OCI-LY7 (cell line): ENCODE measurements around the gene OR3A2. TPM values are rescaled to one million over a fixed set of nuclear protein-coding genes. Genes with fewer than 3 reads are reported as not detected.
"Not testable (repeated sequence)": the region's sequence is repeated elsewhere in the genome, so short reads cannot be mapped to it uniquely, and the experiment has no call there.

ENCODE experiments used
- Bru-seq: library from RNA; stranded (reverse); fragments of 400-500 nt; gene quantifications from one replicate; lab custom pipeline; 2021; lab: Mats Ljungman, UMichigan
- BruChase-seq, 2 experiments: library from RNA; stranded (reverse); fragments of 400-500 nt; gene quantifications; one replicate each; lab custom pipeline; 2021; lab: Mats Ljungman, UMichigan
- BruUV-seq: library from RNA; stranded (reverse); fragments of 400-500 nt; replicated peaks from 2 replicates; lab custom pipeline; 2021; lab: Mats Ljungman, UMichigan
- CTCF ChIA-PET: fragments of 300-600 bp; sonication (Branson Sonifier 250); formaldehyde crosslinking; loops from one replicate; lab custom pipeline; 2022; ENCODE audit warnings: antibody characterized with exemption; ENCODE audit not compliant: unreplicated experiment; lab: Charles Lee
- POLR2A ChIA-PET: fragments of 300-600 bp; sonication (Branson Sonifier 250); formaldehyde crosslinking; loops from one replicate; lab custom pipeline; 2022; ENCODE audit warnings: antibody characterized with exemption; lab: Charles Lee
- DNase-seq: peaks from one replicate; pipeline ENCODE4 v3.0.0-alpha.2; 2015; ENCODE audit warnings: low spot score
- H2AFZ ChIP-seq: fragments of 200-600 bp; sonication (generic), shearing (Covaris generic); 2 replicates; pipeline ENCODE4 v1.6.1; 2014; ENCODE audit warnings: mild to moderate bottlenecking, antibody characterized with exemption, low read length, moderate library complexity
- H3K27ac ChIP-seq: fragments of 200-600 bp; sonication (generic); 2 replicates; pipeline ENCODE4 v1.5.1; 2014; ENCODE audit warnings: mixed run types, low read depth, mild to moderate bottlenecking, moderate library complexity, low read length, inconsistent platforms; ENCODE audit not compliant: poor library complexity, severe bottlenecking
- H3K36me3 ChIP-seq: fragments of 200-600 bp; sonication (generic); 2 replicates; pipeline ENCODE4 v1.6.1; 2014; ENCODE audit warnings: mild to moderate bottlenecking, antibody characterized with exemption, low read length, moderate library complexity, mixed read lengths; ENCODE audit not compliant: insufficient read depth
- H3K4me1 ChIP-seq: fragments of 200-600 bp; sonication (generic); 2 replicates; pipeline ENCODE4 v1.5.1; 2014; ENCODE audit warnings: mild to moderate bottlenecking, low read length; ENCODE audit not compliant: insufficient read depth, poor library complexity, severe bottlenecking
- H3K4me2 ChIP-seq: fragments of 200-600 bp; sonication (generic); 2 replicates; pipeline ENCODE4 v1.6.1; 2014; ENCODE audit warnings: mild to moderate bottlenecking, low read length
- H3K4me3 ChIP-seq: fragments of 200-600 bp; sonication (generic); 2 replicates; pipeline ENCODE4 v1.5.1; 2014; ENCODE audit warnings: mild to moderate bottlenecking, low read depth, low read length; ENCODE audit not compliant: poor library complexity, severe bottlenecking
- H3K79me2 ChIP-seq: fragments of 200-600 bp; sonication (generic); 2 replicates; pipeline ENCODE4 v1.6.1; 2016; ENCODE audit warnings: low read depth, mild to moderate bottlenecking, low read length, moderate library complexity, mixed read lengths; ENCODE audit not compliant: insufficient read depth
- H3K9me2 ChIP-seq: fragments of 200-600 bp; sonication (generic); 2 replicates; pipeline ENCODE4 v1.6.1; 2016; ENCODE audit warnings: mild to moderate bottlenecking, low read length, mixed read lengths; ENCODE audit not compliant: insufficient read depth
- H3K9me3 ChIP-seq: fragments of 200-600 bp; sonication (generic); 2 replicates; pipeline ENCODE4 v1.6.1; 2014; ENCODE audit warnings: mild to moderate bottlenecking, mixed run types, low read length, mixed read lengths
- H4K20me1 ChIP-seq: fragments of 200-600 bp; sonication (generic); 2 replicates; pipeline ENCODE4 v1.6.1; 2014; ENCODE audit warnings: mild to moderate bottlenecking, antibody characterized with exemption, low read length, moderate library complexity, mixed read lengths; ENCODE audit not compliant: insufficient read depth
- EZH2phosphoT487 ChIP-seq: fragments of 200-600 bp; sonication (generic); IDR thresholded peaks from 2 replicates; pipeline ENCODE4 v1.6.1; 2018; ENCODE audit warnings: low read depth, borderline replicate concordance, mild to moderate bottlenecking, mixed run types, antibody characterized with exemption, low read length, moderate library complexity, mixed read lengths
- intact Hi-C: fragments of 100-400 bp; cut with micrococcal nuclease; formaldehyde crosslinking; loops from one replicate; pipeline ENCODE4 v1.10.0; 2022; ENCODE audit not compliant: unreplicated experiment
- long read RNA-seq: library from polyadenylated mRNA; stranded (forward); transcript quantifications from one replicate; pipeline ENCODE4 v2.0.0, GENCODE V29; 2022
- total RNA-seq, 2 experiments: library from RNA; depleted of rRNA in 1 of 2; stranded (reverse); fragments of >200 nt in 1 of 2; shearing (Covaris generic) in 1 of 2; gene quantifications; 2 replicates each; pipeline ENCODE4 v1.2.3, GENCODE V29; 2014 to 2022
- TF ChIP-seq, protein P1 (sequence below): fragments of 200-600 bp; sonication (generic); conservative IDR thresholded peaks from 2 replicates; pipeline ENCODE4 v1.5.1; 2014; ENCODE audit warnings: mild to moderate bottlenecking, antibody characterized with exemption, low read length, moderate library complexity, mixed read lengths

The OR3A2 gene
- total RNA-seq (2014; rRNA removed; shearing (Covaris generic)) (not detected in 2 replicates), total RNA-seq (2022) (not detected in 2 replicates), Bru-seq, nascent RNA (percentile 8 among the genes with signal in this experiment), BruChase-seq, experiment 1, labeled RNA remaining after a 6-hour chase (not detected), BruChase-seq, experiment 2, labeled RNA remaining after a 2-hour chase (not detected)
- long read RNA-seq: 0 reads

DNA sequence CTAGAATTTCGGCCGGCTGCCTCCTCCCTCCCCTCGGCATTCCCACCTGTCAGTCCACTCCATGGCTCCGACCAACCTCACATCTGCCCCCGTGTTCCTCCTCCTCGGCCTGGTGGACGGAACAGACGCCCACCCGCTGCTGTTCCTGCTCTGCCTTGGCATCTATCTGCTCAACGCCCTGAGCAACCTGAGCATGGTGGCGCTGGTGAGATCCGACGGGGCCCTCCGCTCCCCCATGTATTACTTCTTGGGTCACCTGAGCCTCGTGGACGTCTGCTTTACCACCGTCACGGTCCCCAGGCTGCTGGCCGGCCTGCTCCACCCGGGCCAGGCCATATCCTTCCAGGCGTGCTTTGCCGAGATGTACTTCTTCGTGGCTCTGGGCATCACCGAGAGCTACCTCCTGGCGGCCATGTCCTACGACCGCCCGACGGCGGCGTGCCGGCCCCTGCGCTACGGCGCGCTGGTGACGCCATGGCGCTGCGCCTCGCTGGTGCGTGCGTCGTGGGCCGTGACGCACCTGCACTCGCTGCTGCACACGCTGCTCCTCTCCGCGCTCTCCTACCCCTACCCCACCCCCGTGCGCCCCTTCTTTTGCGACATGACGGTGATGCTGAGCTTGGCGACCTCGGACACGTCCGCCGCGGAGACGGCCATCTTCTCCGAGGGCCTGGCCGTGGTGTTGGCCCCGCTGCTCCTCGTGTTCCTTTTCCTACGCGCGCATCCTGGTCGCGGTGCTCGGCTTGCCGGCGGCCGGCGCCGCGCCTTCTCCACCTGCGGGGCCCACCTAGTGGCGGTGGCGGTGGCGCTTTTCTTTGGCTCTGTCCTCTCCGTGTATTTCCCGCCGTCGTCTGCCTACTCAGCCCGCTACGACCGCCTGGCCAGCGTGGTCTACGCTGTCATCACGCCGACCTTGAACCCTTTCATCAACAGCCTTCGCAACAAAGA is at the start of gene OR3A2:
Gene OR3A2, minus strand, starts transcription at position 440 of the 948 bp plus-strand sequence.
- H3K4me3 ChIP-seq: no peak within 1 kb of the TSS
- H2AFZ ChIP-seq: no peak within 1 kb of the TSS
- CTCF ChIA-PET: no interaction called here
- H3K36me3 ChIP-seq: no peaks in the 10 kb centered on the region
- H3K9me2 ChIP-seq: no peaks in the 10 kb centered on the region
- H3K79me2 ChIP-seq: no peaks in the 10 kb centered on the region
- POLR2A ChIA-PET: no interaction called here
- H4K20me1 ChIP-seq: no peaks in the 10 kb centered on the region
- intact Hi-C loops: no loop called here
- no peak for DNase-seq
- H3K4me2 ChIP-seq: no peak within 1 kb of the TSS
- H3K4me1 ChIP-seq: no peaks in the 10 kb centered on the region
- no TSS peak for BruUV-seq
- no peak within 1 kb of the TSS for H3K27ac ChIP-seq
- no peak for TF ChIP-seq EZH2phosphoT487
- TF ChIP-seq, protein P1, sequence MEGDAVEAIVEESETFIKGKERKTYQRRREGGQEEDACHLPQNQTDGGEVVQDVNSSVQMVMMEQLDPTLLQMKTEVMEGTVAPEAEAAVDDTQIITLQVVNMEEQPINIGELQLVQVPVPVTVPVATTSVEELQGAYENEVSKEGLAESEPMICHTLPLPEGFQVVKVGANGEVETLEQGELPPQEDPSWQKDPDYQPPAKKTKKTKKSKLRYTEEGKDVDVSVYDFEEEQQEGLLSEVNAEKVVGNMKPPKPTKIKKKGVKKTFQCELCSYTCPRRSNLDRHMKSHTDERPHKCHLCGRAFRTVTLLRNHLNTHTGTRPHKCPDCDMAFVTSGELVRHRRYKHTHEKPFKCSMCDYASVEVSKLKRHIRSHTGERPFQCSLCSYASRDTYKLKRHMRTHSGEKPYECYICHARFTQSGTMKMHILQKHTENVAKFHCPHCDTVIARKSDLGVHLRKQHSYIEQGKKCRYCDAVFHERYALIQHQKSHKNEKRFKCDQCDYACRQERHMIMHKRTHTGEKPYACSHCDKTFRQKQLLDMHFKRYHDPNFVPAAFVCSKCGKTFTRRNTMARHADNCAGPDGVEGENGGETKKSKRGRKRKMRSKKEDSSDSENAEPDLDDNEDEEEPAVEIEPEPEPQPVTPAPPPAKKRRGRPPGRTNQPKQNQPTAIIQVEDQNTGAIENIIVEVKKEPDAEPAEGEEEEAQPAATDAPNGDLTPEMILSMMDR: no peak
- no peaks in the 10 kb centered on the region for H3K9me3 ChIP-seq

DNA sequence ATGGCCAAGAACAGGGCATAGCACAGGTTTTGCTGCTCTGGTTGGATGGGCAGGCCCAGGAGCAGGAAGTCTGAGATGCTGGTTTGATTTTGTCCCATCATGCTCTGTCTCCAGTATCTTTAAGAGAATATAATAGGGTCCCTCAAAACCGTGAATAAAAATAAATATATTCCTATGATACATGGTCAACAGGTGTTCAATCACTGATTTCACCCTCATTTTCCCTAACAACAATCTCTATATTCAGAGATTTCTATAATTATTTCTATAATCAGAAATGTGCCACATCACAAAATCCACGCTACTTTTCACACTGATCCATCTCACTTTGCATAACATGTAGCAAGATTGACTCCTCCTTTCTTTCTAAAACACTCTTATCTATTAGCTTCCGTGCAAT is 47.6 kb upstream of the OR3A2 start, which contains the start of gene OR1E2:
Gene OR1E2, minus strand, starts transcription at position 101 of the 400 bp plus-strand sequence. Its CDS starts 0 bp downstream, at position 101.
- TF ChIP-seq, protein P1: no peak
- TF ChIP-seq EZH2phosphoT487: no peak
- H3K9me2 ChIP-seq: no peaks in the 10 kb centered on the region
- H3K4me1 ChIP-seq: no peaks in the 10 kb centered on the region
- H3K4me2 ChIP-seq: no peak within 1 kb of the TSS
- CTCF ChIA-PET: no interaction called here
- no peaks in the 10 kb centered on the region for H4K20me1 ChIP-seq
- POLR2A ChIA-PET: no interaction called here
- H3K36me3 ChIP-seq: no peaks in the 10 kb centered on the region
- H3K9me3 ChIP-seq: no peaks in the 10 kb centered on the region
- DNase-seq: no peak
- H3K4me3 ChIP-seq: no peak within 1 kb of the TSS
- H3K27ac ChIP-seq: no peak within 1 kb of the TSS
- no peaks in the 10 kb centered on the region for H3K79me2 ChIP-seq
- intact Hi-C loops: no loop called here
- BruUV-seq: no TSS peak
- H2AFZ ChIP-seq: no peak within 1 kb of the TSS

DNA sequence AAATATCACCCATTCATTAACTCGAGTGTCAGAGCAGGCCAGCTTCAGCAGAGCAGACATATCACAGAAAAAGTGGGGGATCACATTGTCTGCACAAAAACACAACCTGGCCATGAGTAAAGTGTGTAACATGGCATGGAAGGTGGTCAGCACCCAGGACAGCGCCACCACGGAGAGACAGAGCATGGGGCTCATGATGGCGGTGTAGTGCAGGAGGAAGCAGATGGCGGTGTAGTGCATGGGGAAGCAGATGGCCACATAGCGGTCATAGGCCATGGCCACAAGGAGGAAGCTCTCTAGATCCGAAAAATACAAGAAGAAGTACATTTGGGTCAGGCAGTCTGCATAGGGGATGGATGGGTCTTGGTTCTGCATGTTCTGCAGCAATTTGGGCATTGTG is 47.1 kb upstream of the OR3A2 start:
- POLR2A ChIA-PET, H3K9me3 ChIP-seq, H3K79me2 ChIP-seq, H3K4me3 ChIP-seq, H3K27ac ChIP-seq, CTCF ChIA-PET, H3K4me2 ChIP-seq, H3K9me2 ChIP-seq, BruUV-seq, intact Hi-C loops, H3K36me3 ChIP-seq, H2AFZ ChIP-seq, DNase-seq, H4K20me1 ChIP-seq, H3K4me1 ChIP-seq: not testable (repeated sequence)
